WTC11 (cell line): ENCODE results near the gene CLMN.

ENCODE experiments used
- ATF1 ChIP-seq: sonication (generic); formaldehyde crosslinking; IDR thresholded peaks from 2 replicates; pipeline ENCODE4 v1.8.1; 2023; ENCODE audit warnings: mild to moderate bottlenecking, moderate library complexity, missing genetic modification reagents
- CREM ChIP-seq: sonication (generic); formaldehyde crosslinking; IDR thresholded peaks from 2 replicates; pipeline ENCODE4 v1.8.1; 2022; ENCODE audit warnings: mild to moderate bottlenecking, missing genetic modification reagents, moderate library complexity
- ESRRA ChIP-seq: sonication (generic); formaldehyde crosslinking; IDR thresholded peaks from 2 replicates; pipeline ENCODE4 v1.8.1; 2022; ENCODE audit warnings: mild to moderate bottlenecking, missing genetic modification reagents, borderline replicate concordance
- FOXJ3 ChIP-seq: sonication (generic); formaldehyde crosslinking; IDR thresholded peaks from 2 replicates; pipeline ENCODE4 v1.9.0; 2021; ENCODE audit warnings: missing genetic modification reagents, mild to moderate bottlenecking, borderline replicate concordance
- TEAD1 ChIP-seq: sonication (generic); formaldehyde crosslinking; IDR thresholded peaks from 2 replicates; pipeline ENCODE4 v1.8.0; 2022; ENCODE audit warnings: mild to moderate bottlenecking, missing genetic modification reagents
- ZNF263 ChIP-seq: sonication (generic); formaldehyde crosslinking; IDR thresholded peaks from 2 replicates; pipeline ENCODE4 v1.8.1; 2022; ENCODE audit warnings: low read depth, mild to moderate bottlenecking, moderate library complexity, missing genetic modification reagents
- ZNF317 ChIP-seq: sonication (generic); formaldehyde crosslinking; IDR thresholded peaks from 2 replicates; pipeline ENCODE4 v1.8.1; 2023; ENCODE audit warnings: low read depth, mild to moderate bottlenecking, moderate library complexity, missing genetic modification reagents, borderline replicate concordance
- TF ChIP-seq, protein P1 (sequence below): sonication (generic); formaldehyde crosslinking; conservative IDR thresholded peaks from 2 replicates; pipeline ENCODE4 v1.8.1; 2022; ENCODE audit warnings: mild to moderate bottlenecking, missing genetic modification reagents
- TF ChIP-seq, protein P2 (sequence below): sonication (generic); formaldehyde crosslinking; IDR thresholded peaks from 2 replicates; pipeline ENCODE4 v1.8.0; 2022; ENCODE audit warnings: mild to moderate bottlenecking, missing genetic modification reagents
- TF ChIP-seq, protein P3 (sequence below): fragments of 200-600 bp; IDR thresholded peaks from 2 replicates; pipeline ENCODE4 v1.8.0; 2022; ENCODE audit warnings: antibody characterized with exemption
- TF ChIP-seq, protein P4 (sequence below): sonication (generic); formaldehyde crosslinking; IDR thresholded peaks from 2 replicates; pipeline ENCODE4 v1.8.1; 2022; ENCODE audit warnings: low read depth, missing genetic modification reagents, borderline replicate concordance
- TF ChIP-seq, protein P5 (sequence below): sonication (generic); formaldehyde crosslinking; IDR thresholded peaks from 2 replicates; pipeline ENCODE4 v1.8.1; 2023; ENCODE audit warnings: mild to moderate bottlenecking, missing genetic modification reagents, moderate library complexity
- TF ChIP-seq, protein P6 (sequence below): sonication (generic); formaldehyde crosslinking; IDR thresholded peaks from 2 replicates; pipeline ENCODE4 v1.8.0; 2023; ENCODE audit warnings: mild to moderate bottlenecking, missing genetic modification reagents

DNA sequence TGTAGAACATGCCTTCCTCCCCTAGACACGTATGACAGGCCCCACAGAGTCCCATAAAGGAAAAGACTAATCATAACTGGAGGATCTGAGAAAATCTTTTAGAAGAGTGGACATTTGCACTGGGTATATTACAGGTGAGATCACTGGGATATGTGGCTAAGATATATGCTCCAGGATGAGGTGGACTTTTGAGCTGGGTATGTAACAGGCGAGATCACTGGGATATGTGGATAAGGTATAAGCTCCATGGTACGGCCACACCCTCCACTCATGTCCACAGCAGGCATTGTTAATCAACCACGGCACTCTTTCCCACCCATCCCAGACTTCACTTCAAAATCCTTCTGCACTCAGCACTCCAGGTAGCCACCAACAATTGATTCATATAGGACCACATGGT lies 34.1 kb downstream of the CLMN start:
- TF ChIP-seq, protein P1, sequence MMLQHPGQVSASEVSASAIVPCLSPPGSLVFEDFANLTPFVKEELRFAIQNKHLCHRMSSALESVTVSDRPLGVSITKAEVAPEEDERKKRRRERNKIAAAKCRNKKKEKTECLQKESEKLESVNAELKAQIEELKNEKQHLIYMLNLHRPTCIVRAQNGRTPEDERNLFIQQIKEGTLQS (CRISPR knock-in tag): no peak
- TF ChIP-seq, protein P2, sequence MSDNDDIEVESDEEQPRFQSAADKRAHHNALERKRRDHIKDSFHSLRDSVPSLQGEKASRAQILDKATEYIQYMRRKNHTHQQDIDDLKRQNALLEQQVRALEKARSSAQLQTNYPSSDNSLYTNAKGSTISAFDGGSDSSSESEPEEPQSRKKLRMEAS (CRISPR knock-in tag): no peak
- TF ChIP-seq, protein P3, sequence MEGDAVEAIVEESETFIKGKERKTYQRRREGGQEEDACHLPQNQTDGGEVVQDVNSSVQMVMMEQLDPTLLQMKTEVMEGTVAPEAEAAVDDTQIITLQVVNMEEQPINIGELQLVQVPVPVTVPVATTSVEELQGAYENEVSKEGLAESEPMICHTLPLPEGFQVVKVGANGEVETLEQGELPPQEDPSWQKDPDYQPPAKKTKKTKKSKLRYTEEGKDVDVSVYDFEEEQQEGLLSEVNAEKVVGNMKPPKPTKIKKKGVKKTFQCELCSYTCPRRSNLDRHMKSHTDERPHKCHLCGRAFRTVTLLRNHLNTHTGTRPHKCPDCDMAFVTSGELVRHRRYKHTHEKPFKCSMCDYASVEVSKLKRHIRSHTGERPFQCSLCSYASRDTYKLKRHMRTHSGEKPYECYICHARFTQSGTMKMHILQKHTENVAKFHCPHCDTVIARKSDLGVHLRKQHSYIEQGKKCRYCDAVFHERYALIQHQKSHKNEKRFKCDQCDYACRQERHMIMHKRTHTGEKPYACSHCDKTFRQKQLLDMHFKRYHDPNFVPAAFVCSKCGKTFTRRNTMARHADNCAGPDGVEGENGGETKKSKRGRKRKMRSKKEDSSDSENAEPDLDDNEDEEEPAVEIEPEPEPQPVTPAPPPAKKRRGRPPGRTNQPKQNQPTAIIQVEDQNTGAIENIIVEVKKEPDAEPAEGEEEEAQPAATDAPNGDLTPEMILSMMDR: no peak
- TF ChIP-seq ATF1 (no peak), FOXJ3 (CRISPR knock-in tag) (no peak), ESRRA (CRISPR knock-in tag) (no peak), TEAD1 (no peak), ZNF263 (CRISPR knock-in tag) (no peak), ZNF317 (no peak), CREM (CRISPR knock-in tag) (no peak)
- TF ChIP-seq, protein P4, sequence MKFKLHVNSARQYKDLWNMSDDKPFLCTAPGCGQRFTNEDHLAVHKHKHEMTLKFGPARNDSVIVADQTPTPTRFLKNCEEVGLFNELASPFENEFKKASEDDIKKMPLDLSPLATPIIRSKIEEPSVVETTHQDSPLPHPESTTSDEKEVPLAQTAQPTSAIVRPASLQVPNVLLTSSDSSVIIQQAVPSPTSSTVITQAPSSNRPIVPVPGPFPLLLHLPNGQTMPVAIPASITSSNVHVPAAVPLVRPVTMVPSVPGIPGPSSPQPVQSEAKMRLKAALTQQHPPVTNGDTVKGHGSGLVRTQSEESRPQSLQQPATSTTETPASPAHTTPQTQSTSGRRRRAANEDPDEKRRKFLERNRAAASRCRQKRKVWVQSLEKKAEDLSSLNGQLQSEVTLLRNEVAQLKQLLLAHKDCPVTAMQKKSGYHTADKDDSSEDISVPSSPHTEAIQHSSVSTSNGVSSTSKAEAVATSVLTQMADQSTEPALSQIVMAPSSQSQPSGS (CRISPR knock-in tag): no peak
- TF ChIP-seq, protein P5, sequence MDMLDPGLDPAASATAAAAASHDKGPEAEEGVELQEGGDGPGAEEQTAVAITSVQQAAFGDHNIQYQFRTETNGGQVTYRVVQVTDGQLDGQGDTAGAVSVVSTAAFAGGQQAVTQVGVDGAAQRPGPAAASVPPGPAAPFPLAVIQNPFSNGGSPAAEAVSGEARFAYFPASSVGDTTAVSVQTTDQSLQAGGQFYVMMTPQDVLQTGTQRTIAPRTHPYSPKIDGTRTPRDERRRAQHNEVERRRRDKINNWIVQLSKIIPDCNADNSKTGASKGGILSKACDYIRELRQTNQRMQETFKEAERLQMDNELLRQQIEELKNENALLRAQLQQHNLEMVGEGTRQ (CRISPR knock-in tag): no peak
- TF ChIP-seq, protein P6, sequence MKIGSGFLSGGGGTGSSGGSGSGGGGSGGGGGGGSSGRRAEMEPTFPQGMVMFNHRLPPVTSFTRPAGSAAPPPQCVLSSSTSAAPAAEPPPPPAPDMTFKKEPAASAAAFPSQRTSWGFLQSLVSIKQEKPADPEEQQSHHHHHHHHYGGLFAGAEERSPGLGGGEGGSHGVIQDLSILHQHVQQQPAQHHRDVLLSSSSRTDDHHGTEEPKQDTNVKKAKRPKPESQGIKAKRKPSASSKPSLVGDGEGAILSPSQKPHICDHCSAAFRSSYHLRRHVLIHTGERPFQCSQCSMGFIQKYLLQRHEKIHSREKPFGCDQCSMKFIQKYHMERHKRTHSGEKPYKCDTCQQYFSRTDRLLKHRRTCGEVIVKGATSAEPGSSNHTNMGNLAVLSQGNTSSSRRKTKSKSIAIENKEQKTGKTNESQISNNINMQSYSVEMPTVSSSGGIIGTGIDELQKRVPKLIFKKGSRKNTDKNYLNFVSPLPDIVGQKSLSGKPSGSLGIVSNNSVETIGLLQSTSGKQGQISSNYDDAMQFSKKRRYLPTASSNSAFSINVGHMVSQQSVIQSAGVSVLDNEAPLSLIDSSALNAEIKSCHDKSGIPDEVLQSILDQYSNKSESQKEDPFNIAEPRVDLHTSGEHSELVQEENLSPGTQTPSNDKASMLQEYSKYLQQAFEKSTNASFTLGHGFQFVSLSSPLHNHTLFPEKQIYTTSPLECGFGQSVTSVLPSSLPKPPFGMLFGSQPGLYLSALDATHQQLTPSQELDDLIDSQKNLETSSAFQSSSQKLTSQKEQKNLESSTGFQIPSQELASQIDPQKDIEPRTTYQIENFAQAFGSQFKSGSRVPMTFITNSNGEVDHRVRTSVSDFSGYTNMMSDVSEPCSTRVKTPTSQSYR (CRISPR knock-in tag): no peak
